ENCODE measurements around the gene C9orf57.
"Not testable (repeated sequence)": the region's sequence is repeated elsewhere in the genome, so short reads cannot be mapped to it uniquely, and the experiment has no call there.

C9orf57 gene

DNA sequence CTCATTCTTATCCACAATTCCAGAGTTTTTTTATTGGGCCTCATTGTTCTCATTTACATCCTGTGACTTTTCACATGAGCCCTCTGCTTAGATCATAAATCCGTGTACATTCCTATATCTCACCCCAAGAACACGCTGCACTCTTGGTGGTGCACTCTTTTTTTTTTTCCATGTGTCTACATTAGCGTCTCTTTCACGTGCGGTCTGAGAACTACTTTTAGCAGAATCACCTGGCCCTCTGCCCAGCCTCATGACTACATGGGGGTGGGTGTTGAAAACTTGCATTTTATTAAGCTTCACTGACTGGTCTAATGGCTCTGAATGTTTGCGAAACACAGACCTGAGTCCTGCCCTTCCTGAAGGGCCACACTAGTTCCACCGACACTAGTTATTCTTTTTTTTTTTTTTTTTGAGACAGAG lies 18.6 kb downstream of the C9orf57 start:
- Mint-ChIP-seq H3K27ac (no peak overlapping the region), H3K4me1 (ENCODE audit: low read depth) (peaks cover 23% of the 10 kb centered on the region), H3K36me3 (ENCODE audit: low read depth) (no peaks in the 10 kb centered on the region), H3K4me3 (no peak overlapping the region), H3K9me3 (no peaks in the 10 kb centered on the region), H3K27me3 (peaks cover 6% of the 10 kb centered on the region)
- intact Hi-C loops (cut with micrococcal nuclease), result loop anchor here (2.0 kb wide), 1 partner anchor 781 kb away; no protein-coding TSS in a partner anchor

- intact Hi-C loops (cut with micrococcal nuclease), result loop anchor here (2.0 kb wide), 1 partner anchor 781 kb away; no protein-coding TSS in a partner anchor
- Mint-ChIP-seq H3K9me3 (no peaks in the 10 kb centered on the region), H3K27me3 (peaks cover 6% of the 10 kb centered on the region), H3K36me3 (ENCODE audit: low read depth) (no peaks in the 10 kb centered on the region), H3K4me3 (no peak overlapping the region), H3K4me1 (ENCODE audit: low read depth) (peaks cover 23% of the 10 kb centered on the region), H3K27ac (no peak overlapping the region)
Measured at GRCh38 chr9:72041369-72041768, 19.0 kb downstream of the C9orf57 start.

DNA sequence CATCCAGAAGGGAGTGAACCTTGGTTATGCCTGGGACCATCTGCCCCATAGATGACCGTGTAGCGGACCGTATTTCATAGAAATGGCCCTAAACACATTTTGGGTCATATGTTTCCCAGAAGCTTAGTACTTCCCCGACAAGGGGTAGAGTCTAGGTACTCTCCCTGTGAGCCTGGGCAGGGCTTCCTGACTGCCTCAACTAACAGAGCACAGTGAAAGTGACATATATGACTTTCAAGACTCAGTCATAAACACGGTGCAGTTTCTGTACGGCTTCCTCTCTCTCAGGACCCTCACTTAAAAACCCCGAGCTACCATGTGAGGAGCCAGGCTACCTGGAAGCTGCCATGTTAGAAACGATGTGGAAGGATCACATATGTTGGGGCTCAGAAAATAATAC lies 20.9 kb downstream of the C9orf57 start:
- H3K36me3 Mint-ChIP-seq (ENCODE audit: low read depth), result no peaks in the 10 kb centered on the region
- peaks cover 23% of the 10 kb centered on the region for H3K4me1 Mint-ChIP-seq (ENCODE audit: low read depth)
- H3K27ac Mint-ChIP-seq, result no peak overlapping the region
- H3K4me3 Mint-ChIP-seq, result no peak overlapping the region
- H3K27me3 Mint-ChIP-seq, result peaks cover 6% of the 10 kb centered on the region
- no peaks in the 10 kb centered on the region for H3K9me3 Mint-ChIP-seq
- intact Hi-C loops (cut with micrococcal nuclease), result loop anchor here (1.0 to 10.0 kb wide), 3 partner anchors 233 to 1145 kb away; no protein-coding TSS in a partner anchor

DNA sequence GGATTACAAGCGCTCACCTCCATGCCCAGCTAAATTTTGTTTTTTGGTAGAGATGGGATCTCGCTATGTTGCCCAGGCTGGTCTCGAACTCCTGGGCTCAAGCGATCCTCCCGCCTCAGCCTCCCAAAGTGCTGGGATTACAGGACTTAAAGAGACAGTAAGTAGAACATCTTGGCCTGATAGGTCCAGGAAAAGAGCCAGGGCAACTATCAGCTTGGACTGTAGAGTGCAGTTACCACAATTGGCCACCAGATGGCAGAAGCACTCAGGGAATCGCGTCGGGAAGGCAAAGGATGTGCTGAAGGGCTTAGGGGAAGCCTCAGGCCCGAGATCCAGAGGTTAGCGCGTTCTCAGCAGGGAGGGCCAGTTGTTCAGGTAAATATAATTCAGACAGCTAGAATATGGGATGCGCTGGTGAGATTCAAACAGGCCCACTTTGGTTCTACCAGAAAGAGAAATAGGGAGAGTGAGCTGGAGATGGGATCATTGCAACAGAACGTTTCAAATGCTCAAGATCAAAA lies 21.5 kb downstream of the C9orf57 start:
- H3K27me3 Mint-ChIP-seq, result peaks cover 6% of the 10 kb centered on the region
- H3K4me1 Mint-ChIP-seq (ENCODE audit: low read depth), result peaks cover 23% of the 10 kb centered on the region
- H3K36me3 Mint-ChIP-seq (ENCODE audit: low read depth), result no peaks in the 10 kb centered on the region
- no peak overlapping the region for H3K4me3 Mint-ChIP-seq
- intact Hi-C loops (cut with micrococcal nuclease), result loop anchor here (1.0 to 10.0 kb wide), 3 partner anchors 233 to 1146 kb away; no protein-coding TSS in a partner anchor
- H3K27ac Mint-ChIP-seq, result no peak overlapping the region
- no peaks in the 10 kb centered on the region for H3K9me3 Mint-ChIP-seq

GRCh38 chr9:72038408-72038807 lies 22.0 kb downstream of the C9orf57 start:
- Mint-ChIP-seq H3K27ac (no peak overlapping the region), H3K9me3 (no peaks in the 10 kb centered on the region), H3K4me1 (ENCODE audit: low read depth) (peaks cover 23% of the 10 kb centered on the region), H3K36me3 (ENCODE audit: low read depth) (no peaks in the 10 kb centered on the region), H3K4me3 (no peak overlapping the region), H3K27me3 (peaks cover 6% of the 10 kb centered on the region)
- intact Hi-C loops (cut with micrococcal nuclease), result loop anchor here (5.0 to 10.0 kb wide), 2 partner anchors 1044 to 1146 kb away; no protein-coding TSS in a partner anchor

- intact Hi-C loops (cut with micrococcal nuclease), result loop anchor here (5.0 to 10.0 kb wide), 2 partner anchors 1045 to 1147 kb away; no protein-coding TSS in a partner anchor
- Mint-ChIP-seq H3K4me1 (ENCODE audit: low read depth) (peaks cover 18% of the 10 kb centered on the region), H3K27ac (no peak overlapping the region), H3K36me3 (ENCODE audit: low read depth) (no peaks in the 10 kb centered on the region), H3K4me3 (no peak overlapping the region), H3K27me3 (peaks cover 3% of the 10 kb centered on the region), H3K9me3 (no peaks in the 10 kb centered on the region)
Measured at GRCh38 chr9:72037571-72037970, 22.8 kb downstream of the C9orf57 start.

DNA sequence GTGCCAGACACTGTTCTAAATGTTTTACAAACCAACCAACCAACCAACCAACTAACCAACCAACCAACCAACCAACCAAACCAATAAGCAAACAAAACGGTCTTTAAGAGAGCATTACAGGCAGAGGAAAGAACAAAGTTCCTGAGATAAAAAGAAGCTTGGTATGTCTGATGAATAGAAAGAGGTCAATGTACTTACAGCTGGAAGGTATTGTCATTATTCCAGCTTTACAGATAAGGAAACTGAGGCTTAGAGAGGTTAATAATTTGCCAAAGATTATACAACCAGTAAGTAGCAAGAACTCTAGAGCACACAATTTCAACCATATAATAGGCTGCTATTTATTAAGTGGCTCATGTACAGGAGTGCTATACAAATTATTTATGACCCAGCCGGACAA lies 29.6 kb downstream of the C9orf57 start:
- Mint-ChIP-seq H3K4me1 (ENCODE audit: low read depth) (no peaks in the 10 kb centered on the region), H3K27ac (no peak overlapping the region), H3K9me3 (no peaks in the 10 kb centered on the region), H3K4me3 (no peak overlapping the region), H3K27me3 (no peaks in the 10 kb centered on the region), H3K36me3 (ENCODE audit: low read depth) (no peaks in the 10 kb centered on the region)
- intact Hi-C loops (cut with micrococcal nuclease), result loop anchor here (10.0 kb wide), 1 partner anchor 1154 kb away; no protein-coding TSS in a partner anchor

- intact Hi-C loops (cut with micrococcal nuclease), result loop anchor here (5.0 to 10.0 kb wide), 3 partner anchors 425 to 1155 kb away; no protein-coding TSS in a partner anchor
Measured at GRCh38 chr9:72029986-72030385, 30.4 kb downstream of the C9orf57 start.

GRCh38 chr9:72025906-72026305 lies 34.5 kb downstream of the C9orf57 start:
- Mint-ChIP-seq H3K27ac (no peak overlapping the region), H3K9me3 (no peaks in the 10 kb centered on the region)
- intact Hi-C loops (cut with micrococcal nuclease), result loop anchor here (1.0 to 10.0 kb wide), 3 partner anchors 219 to 739 kb away; no protein-coding TSS in a partner anchor

More at GRCh38 chr9:72029986-72030385, 30.4 kb downstream of the C9orf57 start:
- no peaks in the 10 kb centered on the region for H3K4me1 Mint-ChIP-seq (ENCODE audit: low read depth)
- no peak overlapping the region for H3K27ac Mint-ChIP-seq
- no peak overlapping the region for H3K4me3 Mint-ChIP-seq
- no peaks in the 10 kb centered on the region for H3K9me3 Mint-ChIP-seq
- H3K36me3 Mint-ChIP-seq (ENCODE audit: low read depth), result no peaks in the 10 kb centered on the region
- H3K27me3 Mint-ChIP-seq, result no peaks in the 10 kb centered on the region

GRCh38 chr9:72023596-72023995 lies 36.8 kb downstream of the C9orf57 start:
- Mint-ChIP-seq H3K4me3 (no peak overlapping the region), H3K27me3 (no peaks in the 10 kb centered on the region), H3K9me3 (no peaks in the 10 kb centered on the region), H3K36me3 (ENCODE audit: low read depth) (no peaks in the 10 kb centered on the region), H3K27ac (no peak overlapping the region), H3K4me1 (ENCODE audit: low read depth) (peaks cover 8% of the 10 kb centered on the region)
- intact Hi-C loops (cut with micrococcal nuclease), result loop anchor here (10.0 kb wide), 1 partner anchor 419 kb away; no protein-coding TSS in a partner anchor

More at GRCh38 chr9:72025906-72026305, 34.5 kb downstream of the C9orf57 start:
- no peak overlapping the region for H3K4me3 Mint-ChIP-seq
- H3K27me3 Mint-ChIP-seq, result no peaks in the 10 kb centered on the region
- H3K36me3 Mint-ChIP-seq (ENCODE audit: low read depth), result no peaks in the 10 kb centered on the region
- H3K4me1 Mint-ChIP-seq (ENCODE audit: low read depth), result peaks cover 8% of the 10 kb centered on the region

GRCh38 chr9:72022841-72023240 lies 37.6 kb downstream of the C9orf57 start:
- H3K9me3 Mint-ChIP-seq, result no peaks in the 10 kb centered on the region
- intact Hi-C loops (cut with micrococcal nuclease), result loop anchor here (10.0 kb wide), 1 partner anchor 418 kb away; no protein-coding TSS in a partner anchor
- H3K27me3 Mint-ChIP-seq, result no peaks in the 10 kb centered on the region
- H3K4me3 Mint-ChIP-seq, result no peak overlapping the region
- peaks cover 8% of the 10 kb centered on the region for H3K4me1 Mint-ChIP-seq (ENCODE audit: low read depth)
- no peaks in the 10 kb centered on the region for H3K36me3 Mint-ChIP-seq (ENCODE audit: low read depth)
- no peak overlapping the region for H3K27ac Mint-ChIP-seq

DNA sequence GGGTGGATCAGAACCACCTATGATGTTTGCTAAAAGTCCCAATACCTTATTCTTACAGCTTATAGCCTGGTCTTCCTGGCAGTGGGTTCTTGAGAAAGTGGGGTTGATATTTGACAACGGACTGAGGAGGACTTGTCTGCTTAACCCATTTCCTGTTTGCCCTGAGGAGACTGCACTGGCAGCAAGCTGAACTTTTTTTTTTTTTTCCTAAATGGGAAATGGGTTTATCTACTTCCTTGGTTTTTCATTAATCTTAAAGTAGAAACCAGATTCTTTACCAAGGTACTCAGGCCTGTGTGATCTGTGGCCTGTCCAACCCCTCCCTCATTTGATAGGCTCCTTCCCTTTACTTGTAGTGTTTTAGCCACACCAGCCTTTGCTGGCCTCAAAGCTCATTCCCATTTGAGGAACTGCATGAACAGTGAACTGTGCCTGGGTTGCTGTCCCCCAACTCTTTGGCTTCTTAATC lies 47.1 kb downstream of the C9orf57 start:
- no peak overlapping the region for H3K27ac Mint-ChIP-seq
- H3K4me1 Mint-ChIP-seq (ENCODE audit: low read depth), result no peaks in the 10 kb centered on the region
- no peaks in the 10 kb centered on the region for H3K36me3 Mint-ChIP-seq (ENCODE audit: low read depth)
- H3K4me3 Mint-ChIP-seq, result no peak overlapping the region
- no peaks in the 10 kb centered on the region for H3K27me3 Mint-ChIP-seq
- H3K9me3 Mint-ChIP-seq, result no peaks in the 10 kb centered on the region
- intact Hi-C loops (cut with micrococcal nuclease), result no loop called here

- intact Hi-C loops (cut with micrococcal nuclease), result no loop called here
- H3K36me3 Mint-ChIP-seq (ENCODE audit: low read depth), result no peaks in the 10 kb centered on the region
- no peak overlapping the region for H3K27ac Mint-ChIP-seq
- H3K4me3 Mint-ChIP-seq, result no peak overlapping the region
- H3K4me1 Mint-ChIP-seq (ENCODE audit: low read depth), result no peaks in the 10 kb centered on the region
- H3K27me3 Mint-ChIP-seq, result no peaks in the 10 kb centered on the region
- H3K9me3 Mint-ChIP-seq, result no peaks in the 10 kb centered on the region
Measured at GRCh38 chr9:72012646-72013045, 47.8 kb downstream of the C9orf57 start.

DNA sequence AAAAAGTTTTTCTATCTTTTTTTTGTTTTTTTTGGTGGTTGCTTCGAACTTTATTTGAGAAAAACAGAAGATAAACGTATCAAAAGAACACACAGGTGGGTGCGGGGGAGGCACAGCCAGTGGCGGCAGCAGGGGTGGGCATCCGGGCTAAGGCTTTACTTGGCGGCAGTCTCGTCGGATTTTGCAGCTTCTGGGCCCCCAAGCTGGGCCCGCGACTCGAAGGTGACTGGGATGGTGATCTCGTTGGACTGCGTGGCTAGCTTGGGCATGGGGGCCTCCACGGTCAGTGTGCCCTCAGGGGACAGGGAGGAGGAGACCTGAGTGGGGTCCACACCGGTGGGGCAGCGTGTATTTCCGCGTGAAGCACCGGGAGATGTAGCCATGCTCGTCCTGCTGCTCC lies 52.7 kb downstream of the C9orf57 start:
- H3K27me3 Mint-ChIP-seq; H3K4me1 Mint-ChIP-seq (ENCODE audit: low read depth); H3K27ac Mint-ChIP-seq; H3K36me3 Mint-ChIP-seq (ENCODE audit: low read depth); intact Hi-C loops (cut with micrococcal nuclease); H3K4me3 Mint-ChIP-seq; H3K9me3 Mint-ChIP-seq: not testable (repeated sequence)
